Purkinje cell (primary cell): ENCODE data around the gene LHX1. TPM values are rescaled to one million over a fixed set of nuclear protein-coding genes. Genes with fewer than 3 reads are reported as not detected.

Experiments
- polyA plus RNA-seq: library from polyadenylated mRNA; unstranded; fragments of >200 nt; fragmentation: Nextera tagmentation; gene quantifications from 2 replicates; pipeline ENCODE4 v1.2.1, GENCODE V29; 2014

LHX1 gene
- polyA plus RNA-seq: 61.8 and 88.3 TPM in 2 replicates

DNA sequence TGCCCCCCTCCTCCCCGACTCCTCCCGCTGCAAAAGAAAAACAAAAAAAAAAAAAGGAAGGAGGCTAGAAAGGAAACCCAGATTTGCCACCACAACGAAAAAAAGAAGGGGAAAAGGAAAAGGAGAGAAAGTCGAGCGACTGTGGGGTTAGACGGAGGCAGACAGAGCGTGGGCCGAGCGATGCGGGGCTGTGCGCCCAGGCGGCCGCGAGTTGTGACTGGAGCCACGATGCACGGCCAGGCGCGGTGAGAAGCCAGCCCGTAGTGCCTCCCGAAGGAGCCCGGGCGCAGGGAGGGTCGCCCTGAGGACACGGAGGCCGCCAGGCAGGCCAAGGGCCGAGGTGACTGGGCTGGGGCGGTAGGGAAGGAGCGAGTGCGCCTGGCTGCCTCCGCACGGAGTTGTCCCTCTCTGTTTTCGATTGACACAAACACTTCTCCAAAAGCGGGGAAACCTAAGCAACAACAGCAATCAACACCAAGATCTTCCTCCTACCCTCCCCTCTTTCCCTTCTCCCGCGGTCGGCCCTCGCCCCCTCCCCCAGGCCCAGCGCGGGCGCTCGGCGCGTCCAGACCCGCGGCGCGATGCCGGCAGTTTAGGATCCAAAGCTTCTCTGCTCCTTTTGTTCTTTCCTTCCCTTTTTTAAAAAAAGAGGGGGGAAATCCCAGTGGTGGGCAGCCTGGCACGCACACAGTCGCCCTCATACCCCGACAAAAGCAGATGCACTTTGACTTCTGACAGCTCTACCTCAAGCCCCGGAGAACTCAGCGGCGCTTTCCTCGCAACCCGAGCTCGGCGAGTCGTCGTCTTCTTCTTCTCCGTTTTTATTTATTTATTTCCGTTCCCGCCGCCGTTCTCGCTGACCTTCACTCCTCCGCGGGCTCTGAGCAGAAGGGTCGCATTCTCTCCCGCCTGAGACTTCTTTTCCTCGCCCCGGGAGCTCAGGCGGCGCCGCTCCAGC is at the start of gene LHX1:
TSS of gene LHX1 (plus strand) at position 475 of the 958 bp plus-strand sequence. CDS start 723 bp downstream, outside the sequence.

DNA sequence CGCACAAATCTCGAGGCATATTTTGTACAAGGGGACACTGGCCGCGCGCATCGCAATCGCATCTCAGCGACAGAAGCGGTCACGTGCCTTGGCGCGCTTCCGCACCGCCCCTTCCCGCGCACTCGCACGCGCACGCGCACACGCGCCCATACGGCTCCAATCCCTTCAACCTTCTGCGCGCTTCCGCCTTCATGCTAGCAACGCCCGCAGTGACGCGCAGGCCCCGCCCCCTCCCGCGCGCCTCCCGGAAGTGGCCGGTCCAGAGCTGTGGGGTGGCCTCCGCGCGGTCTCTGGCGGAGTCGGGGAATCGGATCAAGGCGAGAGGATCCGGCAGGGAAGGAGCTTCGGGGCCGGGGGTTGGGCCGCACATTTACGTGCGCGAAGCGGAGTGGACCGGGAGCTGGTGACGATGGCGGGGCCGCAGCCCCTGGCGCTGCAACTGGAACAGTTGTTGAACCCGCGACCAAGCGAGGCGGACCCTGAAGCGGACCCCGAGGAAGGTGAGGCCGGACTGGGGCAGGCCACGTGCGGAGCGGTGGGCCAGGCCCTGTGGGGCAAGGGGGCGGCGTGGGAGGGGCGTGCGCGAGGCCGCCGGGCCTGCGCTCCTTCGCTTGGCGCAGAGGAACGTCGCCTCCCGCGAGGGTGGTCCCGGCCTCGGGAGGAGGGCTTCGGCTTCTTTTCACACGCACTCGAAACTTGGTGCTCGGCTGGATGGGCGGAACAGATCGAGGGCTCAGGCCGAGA is 11.6 kb downstream of the LHX1 start, which contains the start of gene AATF:
TSS of gene AATF (plus strand) at position 238 of the 744 bp plus-strand sequence. CDS start at position 410, 172 bp downstream.

Other genes starting within 250 kb of the LHX1 start
- 148 and 185 TPM in 2 replicates for gene AATF, start 11.5 kb downstream of the LHX1 start, polyA plus RNA-seq